Measurements from ENCODE around the gene ERBB2. TPM values are rescaled to one million over a fixed set of nuclear protein-coding genes. Genes with fewer than 3 reads are reported as not detected.

The ERBB2 gene
- total and polyA plus RNA-seq, 2 of the 13 experiments (the other 11 are each of a cell fraction or from before 2014, with no cell fraction given) = 57.7 to 64.1 TPM

DNA sequence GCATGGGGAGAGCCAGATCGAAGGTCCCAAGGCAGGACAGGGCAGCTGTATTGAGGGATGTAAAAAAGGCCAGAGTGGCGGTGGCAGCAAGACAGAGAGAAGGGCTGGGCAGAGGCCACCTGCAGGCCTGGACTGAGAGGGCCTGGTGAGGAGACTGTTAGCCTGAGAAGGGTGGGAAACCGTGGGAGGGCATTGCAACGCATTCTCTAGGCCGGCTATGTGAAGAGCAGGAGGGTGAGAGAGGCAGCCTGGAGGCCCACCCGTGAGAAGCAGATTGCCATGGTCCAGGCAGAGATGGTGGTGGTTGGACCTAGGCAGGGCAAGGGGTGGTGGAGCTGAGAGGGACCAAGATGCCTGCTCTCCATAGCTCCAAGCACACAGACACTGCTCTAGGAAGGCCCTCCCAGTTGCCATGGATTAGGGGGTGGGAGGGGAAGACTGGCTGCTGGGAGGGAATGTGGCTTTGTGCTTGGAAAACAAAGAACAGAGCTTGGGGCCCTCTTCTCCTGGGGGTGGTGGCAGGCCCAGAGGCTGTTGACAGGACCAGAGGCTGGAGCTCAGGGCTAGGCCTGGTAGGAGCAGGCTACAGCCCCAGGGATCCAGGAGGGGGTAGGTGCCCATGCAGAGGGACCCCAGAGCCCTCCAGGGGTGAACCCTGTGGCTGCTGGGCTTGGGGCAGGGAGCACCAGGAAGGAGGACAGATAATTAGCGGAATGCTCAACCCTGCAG is 47.1 kb upstream of the ERBB2 start (continued):
- TF ChIP-seq KDM5A (IDR thresholded peaks at IDR 0.05; ENCODE audit: borderline replicate concordance, low read length) (no peak), ZNF639 (CRISPR knock-in tag; conservative IDR thresholded peaks at IDR 0.05) (no peak), ZNF780A (CRISPR knock-in tag; IDR thresholded peaks at IDR 0.05) (no peak), SALL1 (CRISPR knock-in tag; IDR thresholded peaks at IDR 0.05) (peak; percentile 54; the same call in 1 of the 2 replicates), NFE2L2 (IDR thresholded peaks at IDR 0.05; ENCODE audit: low read length) (no peak), HNF1A (IDR thresholded peaks at IDR 0.05; ENCODE audit: low read depth) (no peak), HNF1A (CRISPR knock-in tag; IDR thresholded peaks at IDR 0.05; ENCODE audit: borderline replicate concordance) (no peak), AKAP8 (CRISPR knock-in tag; IDR thresholded peaks at IDR 0.05) (peak; percentile 80), SPEN (CRISPR knock-in tag; IDR thresholded peaks at IDR 0.05; ENCODE audit: low read depth) (peak; percentile 68), CEBPZ (IDR thresholded peaks at IDR 0.05; ENCODE audit: low read length) (no peak), ZNF530 (CRISPR knock-in tag; IDR thresholded peaks at IDR 0.05; ENCODE audit: low read depth) (no peak), ZUFSP (CRISPR knock-in tag; IDR thresholded peaks at IDR 0.05; ENCODE audit: borderline replicate concordance) (no peak), ZNF678 (CRISPR knock-in tag; IDR thresholded peaks at IDR 0.05) (no peak), ZFP90 (CRISPR knock-in tag; IDR thresholded peaks at IDR 0.05; ENCODE audit: borderline replicate concordance) (0 out of 2 replicates have a peak, but pooled peaks have one; percentile 58)
